ENCODE data around the gene FEZ2.

Gene FEZ2

GRCh38 chr2:36562973-36563532 is 34.9 kb downstream of the FEZ2 start:
- TF ChIP-seq ZFP30 (CRISPR knock-in tag; IDR thresholded peaks at IDR 0.05) (no peak), SNAI2 (CRISPR knock-in tag; IDR thresholded peaks at IDR 0.05) (0 out of 2 replicates have a peak, but pooled peaks have one; percentile 28)
- no peak for ATAC-seq

DNA sequence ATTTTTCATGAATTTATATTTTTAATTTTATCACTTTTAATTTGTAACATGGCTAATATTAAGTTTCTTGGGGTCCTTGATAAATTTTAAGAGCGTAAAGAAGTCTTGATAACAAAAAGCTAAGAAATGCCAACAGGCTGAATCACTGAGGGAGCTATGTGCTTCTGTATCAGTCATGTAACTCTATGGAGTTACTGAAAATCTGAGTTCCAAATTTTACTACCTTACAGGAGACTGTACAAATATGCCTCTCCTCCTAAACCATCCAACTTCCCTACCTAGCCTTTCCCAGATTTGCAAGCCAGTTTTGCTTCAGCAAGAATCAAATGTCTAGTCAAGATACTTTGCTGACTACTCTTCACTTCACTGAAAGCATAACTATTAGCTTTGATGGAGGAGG is 35.7 kb downstream of the FEZ2 start:
- peak; percentile 53 for ATAC-seq
- no peak for TF ChIP-seq PPARA (CRISPR knock-in tag; IDR thresholded peaks at IDR 0.05; ENCODE audit: borderline replicate concordance)
- TF ChIP-seq TOX (CRISPR knock-in tag; IDR thresholded peaks at IDR 0.05; ENCODE audit: borderline replicate concordance), result no peak
- TF ChIP-seq CSDC2 (CRISPR knock-in tag; IDR thresholded peaks at IDR 0.05), result no peak
- TF ChIP-seq ZC3H10 (CRISPR knock-in tag; IDR thresholded peaks at IDR 0.05), result no peak
- TF ChIP-seq ZNF70 (CRISPR knock-in tag; IDR thresholded peaks at IDR 0.05), result no peak
- TF ChIP-seq ZFP3 (CRISPR knock-in tag; IDR thresholded peaks at IDR 0.05), result no peak
- no peak; the same call in 1 of the 2 replicates for TF ChIP-seq ISL1 (CRISPR knock-in tag; IDR thresholded peaks at IDR 0.05)
- no peak for TF ChIP-seq OSR1 (CRISPR knock-in tag; IDR thresholded peaks at IDR 0.05)
- TF ChIP-seq RARB (CRISPR knock-in tag; IDR thresholded peaks at IDR 0.05), result no peak
- no peak for TF ChIP-seq ESRRG (CRISPR knock-in tag; IDR thresholded peaks at IDR 0.05)
- no peak for TF ChIP-seq BACH2 (CRISPR knock-in tag; IDR thresholded peaks at IDR 0.05; ENCODE audit: borderline replicate concordance)
- TF ChIP-seq, protein P1, sequence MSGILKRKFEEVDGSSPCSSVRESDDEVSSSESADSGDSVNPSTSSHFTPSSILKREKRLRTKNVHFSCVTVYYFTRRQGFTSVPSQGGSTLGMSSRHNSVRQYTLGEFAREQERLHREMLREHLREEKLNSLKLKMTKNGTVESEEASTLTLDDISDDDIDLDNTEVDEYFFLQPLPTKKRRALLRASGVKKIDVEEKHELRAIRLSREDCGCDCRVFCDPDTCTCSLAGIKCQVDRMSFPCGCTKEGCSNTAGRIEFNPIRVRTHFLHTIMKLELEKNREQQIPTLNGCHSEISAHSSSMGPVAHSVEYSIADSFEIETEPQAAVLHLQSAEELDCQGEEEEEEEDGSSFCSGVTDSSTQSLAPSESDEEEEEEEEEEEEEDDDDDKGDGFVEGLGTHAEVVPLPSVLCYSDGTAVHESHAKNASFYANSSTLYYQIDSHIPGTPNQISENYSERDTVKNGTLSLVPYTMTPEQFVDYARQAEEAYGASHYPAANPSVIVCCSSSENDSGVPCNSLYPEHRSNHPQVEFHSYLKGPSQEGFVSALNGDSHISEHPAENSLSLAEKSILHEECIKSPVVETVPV (CRISPR knock-in tag; IDR thresholded peaks at IDR 0.05), result no peak
- no peak for TF ChIP-seq GLIS3 (CRISPR knock-in tag; IDR thresholded peaks at IDR 0.05)

GRCh38 chr2:36561237-36561944 is 36.6 kb downstream of the FEZ2 start:
- TF ChIP-seq ZFP30 (CRISPR knock-in tag; IDR thresholded peaks at IDR 0.05) (no peak), TCF4 (CRISPR knock-in tag; IDR thresholded peaks at IDR 0.05; ENCODE audit: borderline replicate concordance) (no peak), PPARA (CRISPR knock-in tag; IDR thresholded peaks at IDR 0.05; ENCODE audit: borderline replicate concordance) (no peak), ARNTL (CRISPR knock-in tag; IDR thresholded peaks at IDR 0.05; ENCODE audit: borderline replicate concordance, low read depth) (no peak), ZNF70 (CRISPR knock-in tag; IDR thresholded peaks at IDR 0.05) (no peak), CSDC2 (CRISPR knock-in tag; IDR thresholded peaks at IDR 0.05) (0 out of 2 replicates have a peak, but pooled peaks have one; percentile 19), RARB (CRISPR knock-in tag; IDR thresholded peaks at IDR 0.05) (no peak), OSR1 (CRISPR knock-in tag; IDR thresholded peaks at IDR 0.05) (no peak), ISL1 (CRISPR knock-in tag; IDR thresholded peaks at IDR 0.05) (peak; percentile 71), TOX (CRISPR knock-in tag; IDR thresholded peaks at IDR 0.05; ENCODE audit: borderline replicate concordance) (no peak; the same call in 1 of the 2 replicates), SNAI2 (CRISPR knock-in tag; IDR thresholded peaks at IDR 0.05) (no peak)
- TF ChIP-seq, protein P2, sequence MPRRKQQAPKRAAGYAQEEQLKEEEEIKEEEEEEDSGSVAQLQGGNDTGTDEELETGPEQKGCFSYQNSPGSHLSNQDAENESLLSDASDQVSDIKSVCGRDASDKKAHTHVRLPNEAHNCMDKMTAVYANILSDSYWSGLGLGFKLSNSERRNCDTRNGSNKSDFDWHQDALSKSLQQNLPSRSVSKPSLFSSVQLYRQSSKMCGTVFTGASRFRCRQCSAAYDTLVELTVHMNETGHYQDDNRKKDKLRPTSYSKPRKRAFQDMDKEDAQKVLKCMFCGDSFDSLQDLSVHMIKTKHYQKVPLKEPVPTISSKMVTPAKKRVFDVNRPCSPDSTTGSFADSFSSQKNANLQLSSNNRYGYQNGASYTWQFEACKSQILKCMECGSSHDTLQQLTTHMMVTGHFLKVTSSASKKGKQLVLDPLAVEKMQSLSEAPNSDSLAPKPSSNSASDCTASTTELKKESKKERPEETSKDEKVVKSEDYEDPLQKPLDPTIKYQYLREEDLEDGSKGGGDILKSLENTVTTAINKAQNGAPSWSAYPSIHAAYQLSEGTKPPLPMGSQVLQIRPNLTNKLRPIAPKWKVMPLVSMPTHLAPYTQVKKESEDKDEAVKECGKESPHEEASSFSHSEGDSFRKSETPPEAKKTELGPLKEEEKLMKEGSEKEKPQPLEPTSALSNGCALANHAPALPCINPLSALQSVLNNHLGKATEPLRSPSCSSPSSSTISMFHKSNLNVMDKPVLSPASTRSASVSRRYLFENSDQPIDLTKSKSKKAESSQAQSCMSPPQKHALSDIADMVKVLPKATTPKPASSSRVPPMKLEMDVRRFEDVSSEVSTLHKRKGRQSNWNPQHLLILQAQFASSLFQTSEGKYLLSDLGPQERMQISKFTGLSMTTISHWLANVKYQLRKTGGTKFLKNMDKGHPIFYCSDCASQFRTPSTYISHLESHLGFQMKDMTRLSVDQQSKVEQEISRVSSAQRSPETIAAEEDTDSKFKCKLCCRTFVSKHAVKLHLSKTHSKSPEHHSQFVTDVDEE (CRISPR knock-in tag; IDR thresholded peaks at IDR 0.05), result no peak
- TF ChIP-seq, protein P3, sequence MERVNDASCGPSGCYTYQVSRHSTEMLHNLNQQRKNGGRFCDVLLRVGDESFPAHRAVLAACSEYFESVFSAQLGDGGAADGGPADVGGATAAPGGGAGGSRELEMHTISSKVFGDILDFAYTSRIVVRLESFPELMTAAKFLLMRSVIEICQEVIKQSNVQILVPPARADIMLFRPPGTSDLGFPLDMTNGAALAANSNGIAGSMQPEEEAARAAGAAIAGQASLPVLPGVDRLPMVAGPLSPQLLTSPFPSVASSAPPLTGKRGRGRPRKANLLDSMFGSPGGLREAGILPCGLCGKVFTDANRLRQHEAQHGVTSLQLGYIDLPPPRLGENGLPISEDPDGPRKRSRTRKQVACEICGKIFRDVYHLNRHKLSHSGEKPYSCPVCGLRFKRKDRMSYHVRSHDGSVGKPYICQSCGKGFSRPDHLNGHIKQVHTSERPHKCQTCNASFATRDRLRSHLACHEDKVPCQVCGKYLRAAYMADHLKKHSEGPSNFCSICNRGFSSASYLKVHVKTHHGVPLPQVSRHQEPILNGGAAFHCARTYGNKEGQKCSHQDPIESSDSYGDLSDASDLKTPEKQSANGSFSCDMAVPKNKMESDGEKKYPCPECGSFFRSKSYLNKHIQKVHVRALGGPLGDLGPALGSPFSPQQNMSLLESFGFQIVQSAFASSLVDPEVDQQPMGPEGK (CRISPR knock-in tag; IDR thresholded peaks at IDR 0.05; ENCODE audit: borderline replicate concordance), result no peak
- ATAC-seq, result peak; percentile 78

DNA sequence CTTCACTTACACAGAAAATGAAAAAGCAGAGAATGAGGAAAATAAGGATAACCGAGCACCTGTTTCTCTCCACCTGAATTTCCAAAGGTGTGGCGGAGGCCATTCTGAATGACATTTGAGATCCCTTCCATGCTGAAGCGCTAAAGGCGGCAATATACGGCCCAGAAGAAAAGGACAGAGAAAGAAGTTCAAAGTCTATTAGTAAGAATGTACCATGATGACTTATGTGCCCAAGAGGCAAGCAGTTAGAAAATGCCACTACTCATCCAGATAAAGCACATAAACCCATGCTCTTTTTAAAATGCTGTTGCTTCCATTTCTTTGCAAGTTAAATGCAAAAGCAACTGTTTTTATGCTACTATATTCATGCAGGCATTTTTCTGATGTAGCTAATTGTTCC is 37.2 kb downstream of the FEZ2 start:
- ATAC-seq, result no peak
- TF ChIP-seq TCF4 (CRISPR knock-in tag; IDR thresholded peaks at IDR 0.05; ENCODE audit: borderline replicate concordance) (no peak), ARNTL (CRISPR knock-in tag; IDR thresholded peaks at IDR 0.05; ENCODE audit: borderline replicate concordance, low read depth) (no peak)
